NCI-H226 (cell line): ENCODE results near the gene METTL23.
"Not testable (repeated sequence)": the region's sequence is repeated elsewhere in the genome, so short reads cannot be mapped to it uniquely, and the experiment has no call there.

Experiments
- DNase-seq: peaks from one replicate; pipeline ENCODE4 v3.0.0-alpha.2; 2015

METTL23 gene

DNA sequence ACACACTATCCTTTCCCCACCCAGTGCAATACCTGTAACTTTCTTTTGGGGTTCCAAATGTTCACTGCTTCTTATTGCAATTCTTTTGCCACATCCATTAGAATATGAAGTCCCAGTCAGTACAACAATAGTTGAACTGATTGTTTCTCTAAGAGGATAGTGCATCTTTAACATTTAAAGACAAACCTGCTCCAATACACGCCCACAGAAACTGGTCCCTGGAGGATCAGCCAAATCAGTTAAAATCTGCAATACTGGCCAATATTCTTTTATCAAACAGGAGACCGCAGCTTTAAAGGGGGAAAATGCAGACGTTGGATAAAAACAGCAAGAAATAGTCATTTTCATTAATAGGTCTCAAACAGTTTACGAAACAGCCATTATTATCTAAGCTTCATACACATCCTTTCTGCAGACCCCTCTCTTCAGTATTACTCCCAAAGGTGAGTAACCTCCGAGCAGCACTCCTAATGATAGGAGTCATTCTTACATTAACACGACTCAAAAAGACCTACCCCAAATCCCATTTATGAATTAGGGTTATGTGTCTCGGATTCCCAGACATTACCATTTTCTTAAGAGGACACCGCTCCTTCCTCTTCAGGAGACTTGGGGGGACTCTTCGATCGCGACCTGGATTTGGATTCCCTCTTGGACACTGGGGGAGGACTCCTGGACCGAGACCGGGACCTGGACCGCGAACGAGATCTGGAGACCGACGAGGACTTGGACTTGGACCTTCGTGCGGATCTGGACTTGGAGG, 9.1 kb downstream of the METTL23 start:
- no peak for DNase-seq

DNA sequence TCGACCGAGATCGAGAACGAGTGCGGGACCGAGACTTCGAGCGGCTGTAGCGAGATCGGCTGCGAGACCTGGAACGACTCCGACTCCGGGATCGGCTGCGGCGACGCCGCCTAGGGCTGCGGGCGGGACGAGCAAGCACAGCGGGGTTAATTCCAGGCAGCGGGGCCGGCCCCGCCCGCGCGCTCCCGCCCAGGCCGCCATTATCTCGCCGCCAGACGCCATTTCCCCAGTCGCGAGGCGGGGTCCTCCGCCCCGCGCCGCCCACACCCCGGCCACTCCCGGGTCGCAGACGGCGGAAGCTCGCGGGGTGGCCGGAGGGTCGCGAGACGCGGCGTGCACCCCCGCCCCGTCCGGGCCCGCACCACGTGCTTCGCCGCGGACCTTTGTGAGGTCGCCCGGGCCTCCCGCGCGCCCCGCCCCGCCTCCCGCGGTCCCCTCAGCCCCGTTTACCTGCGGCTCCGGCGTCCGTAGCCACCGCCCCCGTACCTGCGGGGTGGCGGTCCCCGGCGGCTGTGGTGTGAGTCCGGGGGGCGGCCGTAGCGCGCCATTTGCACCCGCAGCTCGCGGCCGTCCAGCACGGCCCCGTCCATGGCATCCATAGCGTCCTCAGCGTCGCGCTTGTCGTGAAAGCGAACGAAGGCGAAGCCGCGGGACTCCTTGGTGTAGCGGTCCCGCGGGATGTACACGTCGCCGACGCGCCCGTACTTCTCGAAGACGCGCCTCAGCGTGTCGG, 9.9 kb downstream of the METTL23 start:
- DNase-seq = peak; percentile 50

DNA sequence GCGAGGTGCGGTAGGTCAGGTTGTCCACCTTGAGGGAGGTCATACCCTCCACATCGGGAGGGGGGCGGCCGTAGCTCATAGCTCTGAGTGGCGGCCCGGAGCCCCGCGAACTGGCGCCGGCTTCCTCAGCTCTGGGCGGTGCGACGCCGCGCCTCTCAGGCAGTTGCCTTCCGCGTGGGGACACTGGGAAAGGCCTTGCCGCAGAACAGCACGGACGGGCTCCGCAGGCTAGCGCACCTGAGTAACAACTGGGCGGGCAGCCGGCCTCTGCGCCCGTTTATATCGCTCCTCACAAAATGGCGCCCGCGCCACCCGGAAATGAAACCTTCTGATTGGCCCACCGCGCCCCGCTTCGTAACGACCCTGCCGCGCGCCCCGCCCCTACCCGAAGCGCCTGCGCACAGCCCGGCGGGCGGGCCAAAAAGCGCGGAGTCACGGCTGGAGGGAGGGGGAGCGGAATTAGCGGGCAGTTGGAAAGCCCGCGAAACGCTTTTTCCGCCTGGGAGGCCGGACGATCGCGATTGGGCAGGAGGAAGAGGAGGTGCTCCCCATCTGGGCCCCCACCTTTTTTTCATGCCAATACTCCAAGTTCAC, 10.5 kb downstream of the METTL23 start, which contains the start of gene SRSF2:
TSS of gene SRSF2 (minus strand) at position 250 of the 594 bp plus-strand sequence. CDS start at position 79, 171 bp downstream.
- DNase-seq = peak; percentile 98

DNA sequence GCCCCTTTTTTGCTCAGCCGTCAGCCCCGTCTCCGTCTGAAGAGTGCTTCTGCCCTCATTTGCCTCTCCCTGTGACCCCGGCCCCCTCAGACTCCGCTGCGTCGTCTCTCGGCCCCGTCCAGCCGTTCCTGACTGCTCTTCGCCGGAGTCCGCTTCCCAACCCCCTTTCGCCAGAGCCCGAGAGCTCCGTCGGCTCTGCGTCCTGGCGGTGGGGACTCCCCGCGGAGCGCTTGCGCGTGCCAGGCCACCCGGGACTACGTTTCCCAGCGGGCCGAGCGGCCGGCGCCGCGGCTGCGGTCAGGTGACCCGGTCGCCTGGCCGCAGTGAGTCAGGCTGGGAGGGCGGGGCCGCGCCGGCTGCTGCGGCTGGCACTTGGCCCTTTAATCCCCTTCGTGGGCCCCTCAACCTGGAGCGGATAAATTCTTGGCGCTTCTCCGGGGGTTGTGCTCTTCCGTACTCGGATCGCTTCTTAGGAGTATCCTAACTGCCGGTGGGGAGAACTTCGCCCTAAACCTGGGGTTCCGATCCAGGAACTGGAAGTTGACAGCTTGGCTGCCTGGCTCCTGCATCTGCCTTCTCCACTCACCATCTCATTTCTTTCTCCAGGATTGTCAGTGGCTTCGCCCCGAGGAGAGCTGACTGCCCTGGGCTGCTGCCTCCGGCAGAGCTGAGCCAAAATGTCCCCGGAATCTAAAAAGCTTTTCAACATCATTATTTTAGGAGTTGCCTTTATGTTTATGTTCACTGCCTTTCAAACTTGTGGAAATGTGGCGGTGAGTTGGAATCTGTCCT, 11.2 kb downstream of the METTL23 start, which contains the start of gene MFSD11:
TSS of gene MFSD11 (plus strand) at position 444 of the 792 bp plus-strand sequence. CDS start at position 678, 234 bp downstream.
- DNase-seq = peak; percentile 94

DNA sequence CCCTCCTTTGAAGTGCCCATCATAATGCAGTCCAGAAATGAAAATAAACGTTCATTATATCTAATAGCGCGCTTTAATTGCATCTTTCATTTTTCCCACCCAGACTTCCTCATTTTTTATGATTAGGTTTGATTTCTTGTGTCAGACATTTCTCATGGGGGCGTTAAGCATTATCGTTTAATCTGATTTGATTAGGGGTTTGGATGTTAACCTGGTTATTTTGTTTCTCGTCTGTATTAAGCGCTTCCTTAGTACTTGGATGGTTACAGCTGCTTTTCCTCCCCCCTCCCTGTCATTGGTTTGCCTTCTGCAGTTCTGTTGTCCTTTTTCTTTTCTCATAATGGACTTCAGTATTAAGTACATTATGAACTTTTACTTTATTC, 11.8 kb downstream of the METTL23 start:
- no peak for DNase-seq

DNA sequence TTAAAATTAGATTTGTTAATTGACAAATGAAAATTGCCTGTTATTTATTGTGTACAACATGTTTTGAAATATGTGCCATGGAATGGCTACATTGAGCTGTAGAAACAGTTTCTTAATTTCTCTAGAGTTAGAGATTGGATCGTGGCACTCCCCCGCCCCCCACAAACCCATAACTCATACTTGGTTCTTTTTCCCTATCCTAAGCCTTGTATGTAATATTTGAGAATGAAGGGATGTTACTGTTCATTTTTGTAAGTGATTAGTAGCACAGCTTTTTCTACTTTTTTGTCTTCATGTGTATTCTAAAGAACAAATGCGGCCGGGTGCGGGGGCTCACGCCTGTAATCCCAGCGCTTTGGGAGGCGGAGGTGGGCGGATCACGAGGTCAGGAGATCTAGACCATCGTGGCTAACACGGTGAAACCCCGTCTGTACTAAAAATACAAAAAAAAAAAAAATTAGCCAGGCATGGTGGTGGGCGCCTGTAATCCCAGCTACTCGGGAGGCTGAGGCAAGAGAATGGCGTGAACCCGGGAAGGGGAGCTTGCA, 13.0 kb downstream of the METTL23 start:
- DNase-seq = not testable (repeated sequence)

DNA sequence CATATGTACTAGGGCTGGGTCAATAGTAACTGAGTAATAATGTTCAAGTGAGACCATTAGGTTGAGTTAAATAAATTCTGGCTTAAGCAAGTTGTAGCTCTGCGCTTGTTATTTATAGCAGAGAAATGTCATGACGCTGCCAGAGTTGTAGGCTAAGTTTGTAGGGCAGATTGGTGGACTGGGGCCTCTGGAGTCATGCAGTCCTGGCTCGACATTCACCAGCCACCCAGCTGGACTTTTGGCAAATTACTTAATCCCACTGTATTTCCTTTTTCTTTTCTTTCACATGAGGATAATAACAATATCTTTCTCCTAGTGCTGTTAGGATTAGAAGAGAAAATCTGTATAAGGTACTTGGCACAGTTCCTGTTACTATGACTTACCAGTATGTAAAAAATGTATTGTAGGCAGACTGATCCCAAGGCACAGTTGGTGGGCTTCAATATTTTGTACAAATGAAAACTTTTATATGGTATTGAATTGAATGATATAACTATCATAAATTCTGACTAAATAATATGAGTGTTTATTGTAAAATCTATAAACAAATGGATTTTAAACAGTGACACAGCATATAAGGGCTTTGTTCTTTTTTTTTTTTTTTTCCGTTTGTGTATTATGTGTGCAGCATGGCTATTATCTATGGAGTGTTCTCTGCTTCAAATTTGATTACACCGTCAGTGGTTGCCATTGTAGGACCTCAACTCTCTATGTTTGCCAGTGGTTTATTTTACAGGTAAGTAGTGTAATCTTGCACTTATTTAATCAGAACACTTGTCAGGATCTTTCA, 13.9 kb downstream of the METTL23 start:
- DNase-seq = no peak

DNA sequence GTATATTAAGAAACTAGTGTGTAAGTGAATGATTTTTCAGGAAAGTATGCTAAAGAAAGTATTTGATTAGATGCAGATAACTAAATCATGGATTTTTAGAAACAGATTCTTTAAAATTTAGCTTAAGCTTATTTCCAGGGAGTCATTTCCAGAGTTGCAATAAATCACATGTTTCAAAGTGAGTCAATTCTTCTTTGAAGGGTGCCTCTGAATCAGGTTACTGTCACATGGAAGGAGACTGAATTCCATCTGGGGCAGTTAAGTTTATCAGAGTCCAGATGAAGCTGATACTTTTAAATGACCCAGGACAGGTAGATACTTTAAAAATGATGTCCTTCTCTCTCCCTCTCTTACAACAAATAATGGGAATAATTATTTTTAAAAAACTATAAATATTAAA, 16.3 kb downstream of the METTL23 start:
- no peak for DNase-seq

DNA sequence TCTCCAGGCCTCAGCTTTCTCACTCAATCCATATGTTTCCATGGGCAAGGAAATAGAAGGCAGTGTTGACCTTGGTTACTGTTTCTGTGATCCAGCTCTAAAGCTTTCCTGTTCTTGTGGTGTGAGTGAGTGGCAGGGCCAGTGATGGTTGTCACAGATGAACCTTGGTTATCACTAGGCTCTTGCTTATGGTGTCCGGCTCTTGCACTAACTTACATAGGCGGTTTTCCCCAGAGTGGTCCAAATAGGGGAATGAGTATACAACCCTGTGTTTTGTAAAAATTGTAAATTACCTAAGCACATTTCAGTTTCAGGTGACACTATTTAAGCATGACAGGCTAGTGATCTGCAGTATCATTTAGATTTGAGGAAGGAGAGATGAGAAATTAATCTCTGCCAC, 18.1 kb downstream of the METTL23 start:
- no peak for DNase-seq

DNA sequence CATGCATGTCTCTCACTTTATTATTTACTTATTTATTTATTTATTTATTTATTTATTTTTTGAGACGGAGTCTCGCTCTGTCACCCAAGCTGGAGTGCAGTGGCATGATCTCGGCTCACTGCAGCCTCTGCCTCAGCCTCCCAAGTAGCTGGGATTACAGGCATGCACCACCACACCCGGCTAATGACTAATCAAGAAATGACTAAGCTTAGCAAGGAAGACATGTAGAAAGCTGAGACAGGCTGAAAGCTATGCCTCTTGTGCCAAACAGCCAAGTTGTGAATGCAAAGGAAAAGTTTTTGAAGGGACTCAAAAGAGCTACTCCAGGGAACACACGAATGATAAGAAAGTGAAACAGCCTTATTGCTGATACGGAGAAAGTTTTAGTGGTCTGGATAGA, 19.1 kb downstream of the METTL23 start:
- peak; percentile 14 for DNase-seq

DNA sequence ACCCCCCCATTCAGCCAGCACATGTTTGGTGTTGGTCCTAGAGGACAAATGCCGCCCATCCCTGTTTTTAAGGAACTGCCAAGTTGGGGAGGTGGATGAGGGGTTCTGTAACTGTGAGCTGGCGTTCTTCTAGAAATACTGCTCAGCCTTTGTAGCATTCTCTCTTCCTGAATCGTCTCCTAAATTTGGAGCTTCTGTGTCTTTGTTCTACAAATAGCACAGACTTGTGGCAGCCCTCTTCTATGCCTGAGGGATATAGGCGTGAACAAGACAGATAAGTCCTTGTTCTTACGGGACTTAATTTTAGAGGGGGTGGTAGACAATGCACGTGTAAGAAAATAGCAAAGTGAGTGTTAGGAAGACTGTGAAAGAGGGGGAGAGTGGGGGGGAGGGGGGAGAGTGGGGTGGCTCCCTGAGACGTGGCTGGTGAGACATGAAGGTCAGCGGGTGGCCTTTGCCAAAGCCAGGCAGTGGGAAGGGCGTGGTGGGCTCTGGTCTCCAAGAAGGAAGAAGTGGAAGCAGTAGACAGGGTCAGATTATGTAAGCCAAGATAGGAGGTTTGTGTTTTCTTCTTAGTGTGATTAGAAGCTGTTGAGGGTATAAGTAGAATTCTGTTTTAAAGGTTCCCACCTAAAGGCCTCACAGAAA, 21.2 kb downstream of the METTL23 start:
- DNase-seq = no peak

DNA sequence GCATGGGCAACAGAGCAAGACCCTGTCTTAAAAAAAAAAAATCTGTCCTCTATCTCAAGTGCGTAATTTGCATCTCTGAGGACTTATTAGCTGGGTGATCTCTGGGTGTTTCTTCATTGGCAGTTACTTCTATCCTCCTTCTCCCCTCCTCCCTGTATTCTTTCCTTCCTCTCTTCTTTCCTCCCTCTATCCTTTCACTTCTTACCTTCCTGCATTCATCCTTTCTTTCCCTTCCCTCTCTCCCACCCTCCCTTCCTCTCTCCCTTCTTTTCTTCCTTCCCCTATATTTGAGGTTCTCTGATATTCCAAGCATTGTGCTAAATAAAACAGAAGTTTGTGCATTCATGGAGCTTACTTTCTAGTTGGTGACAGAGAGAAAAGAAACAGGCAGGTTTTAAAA, 22.0 kb downstream of the METTL23 start:
- no peak for DNase-seq

DNA sequence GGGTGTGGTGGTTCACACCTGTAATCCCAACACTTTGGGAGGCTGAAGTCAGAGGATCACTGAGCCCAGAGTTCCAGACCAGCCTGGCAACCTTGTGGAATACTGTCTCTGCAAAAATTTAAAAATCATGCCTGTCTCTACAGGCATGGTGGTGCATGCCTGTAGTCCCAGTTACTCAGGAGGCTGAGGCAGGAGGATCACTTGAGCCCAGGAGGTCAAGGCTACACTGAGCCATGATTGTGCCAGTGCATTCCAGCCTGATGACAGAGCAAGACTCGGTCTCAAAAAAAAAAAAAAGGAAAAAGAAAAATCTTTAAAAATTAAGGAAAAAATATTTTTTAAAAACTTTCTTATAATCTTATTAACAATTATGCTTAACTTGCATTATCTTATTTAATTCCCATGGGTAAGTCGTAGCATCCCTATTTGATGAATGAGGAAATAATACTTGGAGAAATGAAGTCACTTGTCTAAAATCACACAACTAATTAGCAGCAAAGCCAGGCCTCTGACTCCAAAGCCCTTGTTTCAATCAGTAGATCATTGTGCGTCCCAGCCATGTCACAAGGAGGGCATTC, 24.9 kb downstream of the METTL23 start:
- no peak for DNase-seq

DNA sequence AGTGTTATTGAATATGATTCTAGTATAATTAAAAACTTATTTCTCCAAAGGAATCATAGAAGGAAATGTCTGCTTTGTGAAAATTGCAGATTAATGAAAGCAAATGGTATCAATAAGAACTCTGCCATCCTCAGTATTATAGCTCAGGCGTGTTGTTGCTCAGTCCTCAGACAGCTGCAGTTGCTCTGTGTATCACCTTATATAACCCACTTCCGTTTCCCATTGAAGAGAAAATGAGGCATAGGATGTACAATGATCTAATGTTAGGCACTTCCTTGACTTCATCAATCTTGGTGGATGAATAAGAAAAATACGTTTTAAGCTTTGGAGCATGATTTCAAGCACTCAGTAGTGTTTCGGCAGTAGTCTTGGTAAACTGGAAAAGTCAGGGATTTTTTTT, 25.4 kb downstream of the METTL23 start:
- DNase-seq = no peak

DNA sequence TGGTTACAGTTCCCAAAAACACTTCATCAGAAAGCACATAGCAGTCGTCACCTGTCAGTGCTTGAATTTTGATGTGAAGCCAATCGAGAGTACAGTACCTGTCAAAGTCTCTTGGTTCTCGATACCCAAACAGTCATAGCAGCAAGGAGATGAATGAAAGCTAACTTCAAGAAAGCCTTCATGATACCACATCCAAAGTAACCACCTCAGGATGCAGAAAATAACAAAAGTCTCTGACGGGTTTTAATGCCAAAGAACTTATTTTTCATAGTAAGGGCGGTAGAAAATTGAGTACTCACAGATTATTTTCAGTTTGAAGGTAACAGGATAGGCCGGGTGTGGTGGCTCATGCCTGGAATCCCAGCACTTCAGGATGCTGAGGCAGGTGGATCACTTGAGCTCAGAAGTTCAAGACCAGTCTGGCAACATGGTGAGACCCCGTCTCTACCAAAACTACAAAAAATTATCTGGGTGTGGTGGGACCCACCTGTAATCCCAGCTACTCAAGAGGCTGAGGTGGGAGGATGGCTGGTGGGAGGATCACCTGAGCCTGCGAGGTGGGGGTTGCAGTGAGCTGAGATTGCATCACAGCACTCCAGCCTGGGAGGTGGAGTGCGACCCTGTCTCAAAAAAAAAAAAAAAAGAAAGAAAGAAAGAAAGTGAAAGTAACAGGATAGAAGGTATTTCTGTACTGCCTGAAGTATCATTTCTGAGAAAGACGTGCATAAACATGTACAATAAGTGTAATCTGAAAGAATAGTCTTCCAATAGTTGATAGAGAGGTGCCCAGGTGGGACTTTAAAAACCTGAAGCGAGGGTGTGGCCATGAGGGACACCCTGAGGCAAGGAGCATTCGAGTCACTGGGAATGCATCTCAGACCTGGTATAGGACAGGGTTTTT, 26.7 kb downstream of the METTL23 start:
- DNase-seq = no peak

DNA sequence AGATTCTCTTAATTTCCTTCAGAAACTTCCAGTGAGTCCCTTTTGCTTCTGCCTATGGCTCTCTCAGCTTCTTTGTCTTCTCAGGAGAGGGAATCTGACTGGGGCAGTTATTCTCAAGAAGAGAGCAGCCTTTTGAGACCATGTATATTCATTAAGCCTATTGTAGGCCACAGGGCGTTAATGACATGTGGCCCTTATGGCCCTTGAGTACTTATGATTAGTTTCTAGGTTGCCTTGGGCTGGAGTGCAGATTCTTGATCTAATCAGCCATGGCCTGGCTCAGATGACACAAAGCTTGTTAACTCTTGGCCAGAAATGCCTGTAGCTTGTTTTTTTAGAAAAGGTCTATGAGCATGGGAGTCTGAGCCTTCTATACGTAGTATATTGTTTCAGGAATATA, 28.6 kb downstream of the METTL23 start:
- no peak for DNase-seq

DNA sequence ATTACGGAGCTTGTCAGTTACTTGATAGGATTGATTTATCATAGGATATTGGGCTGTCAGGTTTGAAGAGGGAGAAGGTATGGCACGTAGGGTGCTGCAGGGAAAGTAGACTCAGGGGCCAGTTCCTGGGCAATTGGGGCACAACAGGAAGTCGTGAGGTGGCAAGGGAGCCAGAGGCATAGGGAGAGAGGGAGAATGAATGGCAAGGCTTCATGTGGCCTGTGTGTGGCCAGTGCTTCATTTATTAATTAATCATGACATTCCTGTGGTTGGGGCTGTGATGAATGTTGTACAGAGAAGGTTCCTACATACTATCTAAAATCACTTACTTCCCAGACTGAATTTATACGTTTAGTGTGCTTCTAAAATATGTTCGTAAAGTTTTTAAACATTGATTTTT, 30.6 kb downstream of the METTL23 start:
- no peak for DNase-seq

DNA sequence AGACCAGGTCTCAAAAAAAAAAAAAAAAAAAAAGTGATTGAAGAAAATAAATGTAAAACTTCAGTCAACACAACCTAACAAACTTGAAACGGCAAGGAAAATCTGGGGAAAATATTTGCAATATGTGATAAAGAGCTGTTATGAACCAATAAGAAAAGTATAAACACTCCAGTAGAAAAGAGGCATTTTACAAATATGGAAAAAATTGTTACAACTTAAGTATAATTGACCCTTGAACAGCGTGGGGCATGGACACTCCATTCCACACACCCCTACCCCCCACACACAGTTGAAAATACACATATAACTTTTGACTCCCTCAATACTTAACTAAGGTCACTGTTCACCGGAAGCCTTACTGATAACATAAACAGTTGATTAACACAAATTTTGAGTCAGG, 31.9 kb downstream of the METTL23 start:
- DNase-seq = no peak

DNA sequence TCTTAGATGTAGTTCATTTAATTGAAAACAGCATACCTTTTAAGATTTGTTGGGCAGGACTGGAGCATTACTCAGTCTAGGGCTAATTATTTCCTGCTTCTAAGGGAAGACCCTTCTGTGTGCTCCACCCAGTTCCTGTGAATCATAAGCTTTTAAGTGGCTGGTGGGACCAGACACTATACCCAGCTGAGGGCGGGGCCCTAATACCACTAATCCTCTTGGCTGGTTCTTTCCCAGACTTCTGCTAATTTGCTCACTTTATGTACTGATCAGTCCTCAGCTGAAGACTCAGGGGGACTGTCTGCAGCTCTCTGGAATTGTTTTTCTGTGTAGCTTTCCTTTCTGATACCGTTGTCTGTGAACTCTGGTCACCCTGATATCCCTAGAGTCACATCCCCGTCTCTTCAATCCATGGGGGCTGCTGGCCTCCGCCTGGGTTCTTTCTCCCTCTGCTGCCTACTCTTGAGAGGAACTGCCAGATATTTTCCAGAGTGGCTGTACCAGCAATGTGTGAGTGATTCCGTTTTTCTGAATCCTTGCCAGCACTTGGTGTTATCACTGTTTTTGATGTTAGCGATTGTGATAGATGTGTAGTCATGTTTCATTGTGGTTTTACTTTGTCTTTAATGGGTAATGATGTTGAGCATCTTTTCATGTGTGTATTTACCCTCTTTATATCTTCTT, 46.3 kb downstream of the METTL23 start:
- peak; percentile 87 for DNase-seq
